Thyroid gland (tissue), 4 donors: Measurements from ENCODE around the gene CCSER1. TPM values are rescaled to one million over a fixed set of nuclear protein-coding genes. Genes with fewer than 3 reads are reported as not detected.

Experiments
- DNase-seq, 2 donors: peaks; one replicate each; pipeline ENCODE4 v3.0.0-alpha.2; 2019
- H3K27ac ChIP-seq, 3 donors: fragments of 200-600 bp; sonication (generic); 1 replicate in 2 of 3; 2 replicates in 1 of 3; pipeline ENCODE4 v1.5.1; 2016 to 2019; ENCODE audit warnings: mild to moderate bottlenecking in 1 of 3, moderate library complexity in 1 of 3
- H3K27me3 ChIP-seq: fragments of 200-600 bp; sonication (generic); one replicate; pipeline ENCODE4 v1.5.1; 2019
- H3K36me3 ChIP-seq, 2 donors: fragments of 200-600 bp; sonication (generic); one replicate each; pipeline ENCODE4 v1.5.1; 2016 to 2019
- H3K4me1 ChIP-seq, 2 donors: fragments of 200-600 bp; sonication (generic); one replicate each; pipeline ENCODE4 v1.5.1; 2017 to 2019
- H3K4me3 ChIP-seq, 3 donors: fragments of 200-600 bp; sonication (generic); replicated peaks in 1 of 3; 1 replicate in 2 of 3; 2 replicates in 1 of 3; pipeline ENCODE4 v1.5.1; 2016; ENCODE audit warnings: mild to moderate bottlenecking in 1 of 3
- H3K9me3 ChIP-seq: fragments of 200-600 bp; sonication (generic); one replicate; pipeline ENCODE4 v1.5.1; 2017
- CTCF ChIP-seq, 6 experiments: fragments of 200-600 bp in 3 of 6; fragments of 450-650 bp in 3 of 6; sonication (generic) in 3 of 6; IDR thresholded peaks; one replicate each; pipeline ENCODE4 v1.5.1; 2016 to 2019; ENCODE audit warnings: antibody characterized with exemption in 6 of 6, mild to moderate bottlenecking in 2 of 6, inconsistent platforms in 1 of 6, moderate library complexity in 1 of 6
- POLR2A ChIP-seq, 2 donors: fragments of 450-650 bp; IDR thresholded peaks; one replicate each; pipeline ENCODE4 v1.6.1; 2017; ENCODE audit warnings: antibody characterized with exemption in 2 of 2, mild to moderate bottlenecking in 2 of 2, moderate library complexity in 1 of 2
- WGBS, 2 donors: methylation state at CpG; one replicate each; pipeline ENCODE4 v1.1.5; 2017; 5-methylcytosine and 5-hydroxymethylcytosine counted together
- intact Hi-C: fragments of 100-400 bp; cut with DNase I; formaldehyde crosslinking; loops from one replicate; pipeline ENCODE4 v1.15.1; 2023
- total RNA-seq, 4 donors: library from RNA; depleted of rRNA; stranded (reverse); fragments of >200 nt; gene quantifications; one replicate each; pipeline ENCODE4 v1.2.3, GENCODE V29; 2016

Gene CCSER1
- total RNA-seq, 4 donors from 2014 or later: 37.7 to 52.3 (median 43.3) TPM

- no peak for TF ChIP-seq POLR2A (IDR thresholded peaks at IDR 0.05)
- TF ChIP-seq CTCF (IDR thresholded peaks at IDR 0.05): no peak
- H3K9me3 ChIP-seq: no peaks in the 10 kb centered on the region
- intact Hi-C loops: no loop called here
- no peak for DNase-seq
- H3K27me3 ChIP-seq: no peaks in the 10 kb centered on the region
- no peaks in the 10 kb centered on the region for H3K4me1 ChIP-seq
- 18 to 21% methylated on average over 1 of the region's 1 CpG for WGBS, 2 donors
- H3K27ac ChIP-seq: no peak overlapping the region
- no peak overlapping the region for H3K4me3 ChIP-seq
- H3K36me3 ChIP-seq: no peaks in the 10 kb centered on the region
These were observed 1440.4 kb downstream of the CCSER1 start for GRCh38 chr4:91567594-91567993.

- Histone ChIP-seq H3K36me3 (no peaks in the 10 kb centered on the region), H3K4me1 (no peaks in the 10 kb centered on the region), H3K27me3 (no peaks in the 10 kb centered on the region), H3K27ac (no peak overlapping the region), H3K9me3 (no peaks in the 10 kb centered on the region), H3K4me3 (no peak overlapping the region)
- intact Hi-C loops: no loop called here
- no peak for TF ChIP-seq CTCF (IDR thresholded peaks at IDR 0.05)
- no peak for TF ChIP-seq POLR2A (IDR thresholded peaks at IDR 0.05)
- DNase-seq: no peak
These were observed 1450.7 kb downstream of the CCSER1 start for GRCh38 chr4:91577864-91578263.

GRCh38 chr4:91590260-91590659 lies 1463.1 kb downstream of the CCSER1 start:
- WGBS, 2 donors: 40 to 50% methylated on average over 3 of the region's 3 CpGs
- Histone ChIP-seq H3K4me1 (no peaks in the 10 kb centered on the region), H3K36me3 (no peaks in the 10 kb centered on the region), H3K4me3 (no peak overlapping the region), H3K9me3 (no peaks in the 10 kb centered on the region), H3K27me3 (no peaks in the 10 kb centered on the region), H3K27ac (no peak overlapping the region)
- intact Hi-C loops: no loop called here
- no peak for TF ChIP-seq POLR2A (IDR thresholded peaks at IDR 0.05)
- no peak for TF ChIP-seq CTCF (IDR thresholded peaks at IDR 0.05)
- no peak for DNase-seq

GRCh38 chr4:91592125-91592524 lies 1464.9 kb downstream of the CCSER1 start:
- DNase-seq: no peak
- Histone ChIP-seq H3K4me3 (no peak overlapping the region), H3K4me1 (no peaks in the 10 kb centered on the region), H3K9me3 (no peaks in the 10 kb centered on the region), H3K27ac (no peak overlapping the region), H3K27me3 (no peaks in the 10 kb centered on the region), H3K36me3 (no peaks in the 10 kb centered on the region)
- no peak for TF ChIP-seq CTCF (IDR thresholded peaks at IDR 0.05)
- 86 to 89% methylated on average over 4 of the region's 4 CpGs for WGBS, 2 donors
- intact Hi-C loops: no loop called here

- Histone ChIP-seq H3K9me3 (no peaks in the 10 kb centered on the region), H3K27ac (no peak overlapping the region), H3K27me3 (no peaks in the 10 kb centered on the region), H3K36me3 (no peaks in the 10 kb centered on the region), H3K4me3 (no peak overlapping the region), H3K4me1 (no peaks in the 10 kb centered on the region)
- WGBS, 2 donors: 60 to 61% methylated on average over 2 of the region's 2 CpGs
- DNase-seq: no peak
- intact Hi-C loops: no loop called here
- TF ChIP-seq POLR2A (IDR thresholded peaks at IDR 0.05) (no peak), CTCF (IDR thresholded peaks at IDR 0.05) (no peak)
These were observed 1469.5 kb downstream of the CCSER1 start for GRCh38 chr4:91596718-91597117.
